ENCODE results near the gene FLNB. TPM values are rescaled to one million over a fixed set of nuclear protein-coding genes. Genes with fewer than 3 reads are reported as not detected.

The FLNB gene
- total and polyA plus RNA-seq, 2 of the 13 experiments (the other 11 are each of a cell fraction or from before 2014, with no cell fraction given), result 106 to 130 TPM

DNA sequence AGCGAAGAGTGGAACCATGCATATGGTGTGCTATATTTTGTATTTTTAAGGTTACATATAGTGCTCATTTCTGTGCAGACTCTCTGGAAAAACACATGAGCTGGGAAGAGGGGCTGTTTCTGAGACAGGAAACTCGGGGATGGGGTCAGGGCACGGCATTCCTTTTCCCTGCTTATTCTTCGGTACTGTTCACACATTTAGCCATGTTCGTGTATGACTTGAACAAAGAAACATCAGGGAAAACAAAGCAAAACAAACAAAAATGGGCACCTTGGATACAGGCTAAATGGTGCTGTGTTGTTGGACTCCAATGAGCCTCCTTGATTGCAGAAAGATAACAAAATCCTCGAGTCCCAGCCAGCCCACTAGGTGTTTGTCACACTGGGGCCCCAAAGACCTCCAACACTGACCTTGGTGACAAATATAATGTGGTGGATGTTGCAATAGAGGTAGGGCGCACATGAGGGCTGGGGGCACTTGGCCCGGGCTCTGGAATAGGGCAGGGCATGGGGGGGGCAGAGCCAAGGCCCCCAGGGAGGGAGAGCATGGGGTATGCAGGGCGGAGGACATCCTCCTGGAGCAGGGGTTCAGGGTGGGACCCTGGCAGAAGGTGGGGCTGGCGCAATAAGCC lies 183.3 kb downstream of the FLNB start (continued):
- TF ChIP-seq, protein P1, sequence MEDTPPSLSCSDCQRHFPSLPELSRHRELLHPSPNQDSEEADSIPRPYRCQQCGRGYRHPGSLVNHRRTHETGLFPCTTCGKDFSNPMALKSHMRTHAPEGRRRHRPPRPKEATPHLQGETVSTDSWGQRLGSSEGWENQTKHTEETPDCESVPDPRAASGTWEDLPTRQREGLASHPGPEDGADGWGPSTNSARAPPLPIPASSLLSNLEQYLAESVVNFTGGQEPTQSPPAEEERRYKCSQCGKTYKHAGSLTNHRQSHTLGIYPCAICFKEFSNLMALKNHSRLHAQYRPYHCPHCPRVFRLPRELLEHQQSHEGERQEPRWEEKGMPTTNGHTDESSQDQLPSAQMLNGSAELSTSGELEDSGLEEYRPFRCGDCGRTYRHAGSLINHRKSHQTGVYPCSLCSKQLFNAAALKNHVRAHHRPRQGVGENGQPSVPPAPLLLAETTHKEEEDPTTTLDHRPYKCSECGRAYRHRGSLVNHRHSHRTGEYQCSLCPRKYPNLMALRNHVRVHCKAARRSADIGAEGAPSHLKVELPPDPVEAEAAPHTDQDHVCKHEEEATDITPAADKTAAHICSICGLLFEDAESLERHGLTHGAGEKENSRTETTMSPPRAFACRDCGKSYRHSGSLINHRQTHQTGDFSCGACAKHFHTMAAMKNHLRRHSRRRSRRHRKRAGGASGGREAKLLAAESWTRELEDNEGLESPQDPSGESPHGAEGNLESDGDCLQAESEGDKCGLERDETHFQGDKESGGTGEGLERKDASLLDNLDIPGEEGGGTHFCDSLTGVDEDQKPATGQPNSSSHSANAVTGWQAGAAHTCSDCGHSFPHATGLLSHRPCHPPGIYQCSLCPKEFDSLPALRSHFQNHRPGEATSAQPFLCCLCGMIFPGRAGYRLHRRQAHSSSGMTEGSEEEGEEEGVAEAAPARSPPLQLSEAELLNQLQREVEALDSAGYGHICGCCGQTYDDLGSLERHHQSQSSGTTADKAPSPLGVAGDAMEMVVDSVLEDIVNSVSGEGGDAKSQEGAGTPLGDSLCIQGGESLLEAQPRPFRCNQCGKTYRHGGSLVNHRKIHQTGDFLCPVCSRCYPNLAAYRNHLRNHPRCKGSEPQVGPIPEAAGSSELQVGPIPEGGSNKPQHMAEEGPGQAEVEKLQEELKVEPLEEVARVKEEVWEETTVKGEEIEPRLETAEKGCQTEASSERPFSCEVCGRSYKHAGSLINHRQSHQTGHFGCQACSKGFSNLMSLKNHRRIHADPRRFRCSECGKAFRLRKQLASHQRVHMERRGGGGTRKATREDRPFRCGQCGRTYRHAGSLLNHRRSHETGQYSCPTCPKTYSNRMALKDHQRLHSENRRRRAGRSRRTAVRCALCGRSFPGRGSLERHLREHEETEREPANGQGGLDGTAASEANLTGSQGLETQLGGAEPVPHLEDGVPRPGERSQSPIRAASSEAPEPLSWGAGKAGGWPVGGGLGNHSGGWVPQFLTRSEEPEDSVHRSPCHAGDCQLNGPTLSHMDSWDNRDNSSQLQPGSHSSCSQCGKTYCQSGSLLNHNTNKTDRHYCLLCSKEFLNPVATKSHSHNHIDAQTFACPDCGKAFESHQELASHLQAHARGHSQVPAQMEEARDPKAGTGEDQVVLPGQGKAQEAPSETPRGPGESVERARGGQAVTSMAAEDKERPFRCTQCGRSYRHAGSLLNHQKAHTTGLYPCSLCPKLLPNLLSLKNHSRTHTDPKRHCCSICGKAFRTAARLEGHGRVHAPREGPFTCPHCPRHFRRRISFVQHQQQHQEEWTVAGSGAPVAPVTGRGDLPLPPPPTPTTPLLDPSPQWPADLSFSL (CRISPR knock-in tag; IDR thresholded peaks at IDR 0.05), result no peak
- TF ChIP-seq, protein P2, sequence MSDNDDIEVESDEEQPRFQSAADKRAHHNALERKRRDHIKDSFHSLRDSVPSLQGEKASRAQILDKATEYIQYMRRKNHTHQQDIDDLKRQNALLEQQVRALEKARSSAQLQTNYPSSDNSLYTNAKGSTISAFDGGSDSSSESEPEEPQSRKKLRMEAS (IDR thresholded peaks at IDR 0.05), result 0 out of 2 replicates have a peak, but pooled peaks have one; percentile 33
- no peak for TF ChIP-seq ZNF552 (CRISPR knock-in tag; IDR thresholded peaks at IDR 0.05; ENCODE audit: borderline replicate concordance)
- TF ChIP-seq, protein P3, sequence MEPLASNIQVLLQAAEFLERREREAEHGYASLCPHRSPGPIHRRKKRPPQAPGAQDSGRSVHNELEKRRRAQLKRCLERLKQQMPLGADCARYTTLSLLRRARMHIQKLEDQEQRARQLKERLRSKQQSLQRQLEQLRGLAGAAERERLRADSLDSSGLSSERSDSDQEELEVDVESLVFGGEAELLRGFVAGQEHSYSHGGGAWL (CRISPR knock-in tag; IDR thresholded peaks at IDR 0.05), result no peak
- peak; percentile 77 for TF ChIP-seq HDAC1 (CRISPR knock-in tag; IDR thresholded peaks at IDR 0.05)
- TF ChIP-seq ZNF326 (CRISPR knock-in tag; IDR thresholded peaks at IDR 0.05; ENCODE audit: borderline replicate concordance), result no peak
- TF ChIP-seq, protein P4, sequence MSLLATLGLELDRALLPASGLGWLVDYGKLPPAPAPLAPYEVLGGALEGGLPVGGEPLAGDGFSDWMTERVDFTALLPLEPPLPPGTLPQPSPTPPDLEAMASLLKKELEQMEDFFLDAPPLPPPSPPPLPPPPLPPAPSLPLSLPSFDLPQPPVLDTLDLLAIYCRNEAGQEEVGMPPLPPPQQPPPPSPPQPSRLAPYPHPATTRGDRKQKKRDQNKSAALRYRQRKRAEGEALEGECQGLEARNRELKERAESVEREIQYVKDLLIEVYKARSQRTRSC (CRISPR knock-in tag; IDR thresholded peaks at IDR 0.05; ENCODE audit: low read depth), result no peak
- no peak for TF ChIP-seq ONECUT2 (CRISPR knock-in tag; IDR thresholded peaks at IDR 0.05)
- TF ChIP-seq KLF11 (CRISPR knock-in tag; IDR thresholded peaks at IDR 0.05), result peak; percentile 77; the same call in 1 of the 2 replicates
- TF ChIP-seq PAF1 (CRISPR knock-in tag; IDR thresholded peaks at IDR 0.05), result no peak
- TF ChIP-seq ZMYM3 (CRISPR knock-in tag; IDR thresholded peaks at IDR 0.05), result no peak
- TF ChIP-seq, protein P5, sequence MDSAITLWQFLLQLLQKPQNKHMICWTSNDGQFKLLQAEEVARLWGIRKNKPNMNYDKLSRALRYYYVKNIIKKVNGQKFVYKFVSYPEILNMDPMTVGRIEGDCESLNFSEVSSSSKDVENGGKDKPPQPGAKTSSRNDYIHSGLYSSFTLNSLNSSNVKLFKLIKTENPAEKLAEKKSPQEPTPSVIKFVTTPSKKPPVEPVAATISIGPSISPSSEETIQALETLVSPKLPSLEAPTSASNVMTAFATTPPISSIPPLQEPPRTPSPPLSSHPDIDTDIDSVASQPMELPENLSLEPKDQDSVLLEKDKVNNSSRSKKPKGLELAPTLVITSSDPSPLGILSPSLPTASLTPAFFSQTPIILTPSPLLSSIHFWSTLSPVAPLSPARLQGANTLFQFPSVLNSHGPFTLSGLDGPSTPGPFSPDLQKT (CRISPR knock-in tag; IDR thresholded peaks at IDR 0.05; ENCODE audit: borderline replicate concordance), result no peak
- TF ChIP-seq, protein P6, sequence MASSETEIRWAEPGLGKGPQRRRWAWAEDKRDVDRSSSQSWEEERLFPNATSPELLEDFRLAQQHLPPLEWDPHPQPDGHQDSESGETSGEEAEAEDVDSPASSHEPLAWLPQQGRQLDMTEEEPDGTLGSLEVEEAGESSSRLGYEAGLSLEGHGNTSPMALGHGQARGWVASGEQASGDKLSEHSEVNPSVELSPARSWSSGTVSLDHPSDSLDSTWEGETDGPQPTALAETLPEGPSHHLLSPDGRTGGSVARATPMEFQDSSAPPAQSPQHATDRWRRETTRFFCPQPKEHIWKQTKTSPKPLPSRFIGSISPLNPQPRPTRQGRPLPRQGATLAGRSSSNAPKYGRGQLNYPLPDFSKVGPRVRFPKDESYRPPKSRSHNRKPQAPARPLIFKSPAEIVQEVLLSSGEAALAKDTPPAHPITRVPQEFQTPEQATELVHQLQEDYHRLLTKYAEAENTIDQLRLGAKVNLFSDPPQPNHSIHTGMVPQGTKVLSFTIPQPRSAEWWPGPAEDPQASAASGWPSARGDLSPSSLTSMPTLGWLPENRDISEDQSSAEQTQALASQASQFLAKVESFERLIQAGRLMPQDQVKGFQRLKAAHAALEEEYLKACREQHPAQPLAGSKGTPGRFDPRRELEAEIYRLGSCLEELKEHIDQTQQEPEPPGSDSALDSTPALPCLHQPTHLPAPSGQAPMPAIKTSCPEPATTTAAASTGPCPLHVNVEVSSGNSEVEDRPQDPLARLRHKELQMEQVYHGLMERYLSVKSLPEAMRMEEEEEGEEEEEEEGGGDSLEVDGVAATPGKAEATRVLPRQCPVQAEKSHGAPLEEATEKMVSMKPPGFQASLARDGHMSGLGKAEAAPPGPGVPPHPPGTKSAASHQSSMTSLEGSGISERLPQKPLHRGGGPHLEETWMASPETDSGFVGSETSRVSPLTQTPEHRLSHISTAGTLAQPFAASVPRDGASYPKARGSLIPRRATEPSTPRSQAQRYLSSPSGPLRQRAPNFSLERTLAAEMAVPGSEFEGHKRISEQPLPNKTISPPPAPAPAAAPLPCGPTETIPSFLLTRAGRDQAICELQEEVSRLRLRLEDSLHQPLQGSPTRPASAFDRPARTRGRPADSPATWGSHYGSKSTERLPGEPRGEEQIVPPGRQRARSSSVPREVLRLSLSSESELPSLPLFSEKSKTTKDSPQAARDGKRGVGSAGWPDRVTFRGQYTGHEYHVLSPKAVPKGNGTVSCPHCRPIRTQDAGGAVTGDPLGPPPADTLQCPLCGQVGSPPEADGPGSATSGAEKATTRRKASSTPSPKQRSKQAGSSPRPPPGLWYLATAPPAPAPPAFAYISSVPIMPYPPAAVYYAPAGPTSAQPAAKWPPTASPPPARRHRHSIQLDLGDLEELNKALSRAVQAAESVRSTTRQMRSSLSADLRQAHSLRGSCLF (CRISPR knock-in tag; IDR thresholded peaks at IDR 0.05; ENCODE audit: borderline replicate concordance), result no peak
- TF ChIP-seq, protein P7, sequence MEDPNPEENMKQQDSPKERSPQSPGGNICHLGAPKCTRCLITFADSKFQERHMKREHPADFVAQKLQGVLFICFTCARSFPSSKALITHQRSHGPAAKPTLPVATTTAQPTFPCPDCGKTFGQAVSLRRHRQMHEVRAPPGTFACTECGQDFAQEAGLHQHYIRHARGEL (CRISPR knock-in tag; IDR thresholded peaks at IDR 0.05), result no peak
